Measurements from ENCODE around the gene RPGRIP1.
"Not testable (repeated sequence)": the region's sequence is repeated elsewhere in the genome, so short reads cannot be mapped to it uniquely, and the experiment has no call there.

The RPGRIP1 gene

DNA sequence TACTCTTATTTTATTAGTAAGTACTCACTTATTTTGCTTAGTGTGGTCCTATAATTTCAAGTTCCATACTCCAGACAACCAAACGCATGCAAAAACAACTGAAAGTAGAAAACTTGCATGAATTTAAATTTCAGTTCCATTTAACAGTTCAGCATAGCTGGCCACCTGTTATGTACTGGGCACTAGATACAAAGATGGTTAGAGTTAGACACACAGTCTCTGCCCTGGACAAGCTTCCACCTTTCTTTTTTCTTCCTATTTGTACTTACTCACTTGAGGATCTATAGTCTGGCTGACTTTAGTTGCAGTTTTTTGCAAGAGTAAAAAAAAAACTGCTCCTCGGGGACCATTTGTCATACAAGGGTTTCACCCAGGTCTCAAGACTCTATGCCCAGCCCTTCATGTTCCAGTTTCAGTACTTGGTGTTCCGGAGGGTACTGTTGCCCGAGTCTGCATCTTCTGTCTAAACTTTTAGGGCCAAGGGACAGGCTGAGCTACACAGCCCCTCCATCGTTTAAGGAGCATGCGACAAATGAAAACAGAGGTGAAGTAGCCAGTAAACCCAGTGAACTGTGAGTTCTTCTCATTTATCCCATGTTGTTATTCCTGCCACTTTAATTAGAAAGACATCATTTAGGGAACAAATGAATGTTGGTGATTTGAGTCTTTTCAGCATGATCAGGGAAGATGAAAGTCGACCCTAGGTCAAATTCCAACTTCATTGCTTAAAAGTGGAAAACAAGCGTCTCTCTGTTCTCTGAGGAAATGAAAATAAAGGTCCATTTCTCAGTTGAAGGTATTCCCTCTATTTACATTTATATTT, 22.3 kb downstream of the RPGRIP1 start:
- DNase-seq: no peak

DNA sequence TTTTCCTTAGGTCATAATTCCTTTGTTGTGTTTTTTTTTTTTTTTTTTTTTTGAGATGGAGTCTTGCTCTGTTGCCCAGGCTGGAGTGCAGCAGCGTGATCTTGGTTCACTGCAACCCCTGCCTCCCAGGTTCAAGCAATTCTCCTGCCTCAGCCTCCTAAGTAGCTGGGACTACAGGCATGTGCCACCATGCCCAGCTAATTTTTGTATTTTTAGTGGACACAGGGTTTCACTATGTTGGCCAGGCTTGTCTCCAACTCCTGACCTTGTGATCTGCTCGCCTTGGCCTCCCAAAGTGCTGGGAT, 22.9 kb downstream of the RPGRIP1 start:
- DNase-seq: not testable (repeated sequence)

DNA sequence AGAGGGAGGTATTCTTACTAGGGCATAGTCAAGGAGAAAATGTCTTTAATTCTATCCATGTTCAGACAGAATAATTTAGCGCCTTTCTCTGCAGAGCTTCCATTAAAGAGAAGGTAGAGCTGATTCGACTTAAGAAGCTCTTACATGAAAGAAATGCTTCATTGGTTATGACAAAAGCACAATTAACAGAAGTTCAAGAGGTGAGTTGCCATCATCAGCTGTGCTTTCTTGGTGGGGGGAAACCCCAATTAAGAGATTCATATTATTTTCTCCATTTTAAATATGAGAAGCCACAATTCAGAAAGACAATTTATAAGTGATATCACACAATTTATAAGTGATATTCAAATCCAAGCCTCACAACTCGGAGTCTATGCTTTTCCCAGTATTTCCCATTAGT, 27.8 kb downstream of the RPGRIP1 start:
- DNase-seq: no peak

DNA sequence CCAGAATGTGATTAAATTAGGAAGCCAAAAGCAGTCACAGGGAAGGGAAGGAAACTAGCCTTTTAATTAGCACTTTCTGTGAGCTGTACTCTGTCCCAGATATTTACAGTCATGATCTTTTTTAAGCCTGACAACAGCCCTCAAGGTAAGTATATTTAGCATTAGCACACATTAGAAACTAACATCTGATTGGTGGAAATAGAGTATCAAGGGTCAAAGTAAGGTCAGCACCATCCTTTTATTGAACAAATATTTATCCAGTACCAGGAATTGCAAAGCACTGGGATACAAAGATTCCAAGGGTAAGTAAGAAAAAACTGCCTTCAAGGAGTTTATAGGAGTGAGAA, 28.2 kb downstream of the RPGRIP1 start:
- peak in 1 of 3 experiments; percentile 78 for DNase-seq

DNA sequence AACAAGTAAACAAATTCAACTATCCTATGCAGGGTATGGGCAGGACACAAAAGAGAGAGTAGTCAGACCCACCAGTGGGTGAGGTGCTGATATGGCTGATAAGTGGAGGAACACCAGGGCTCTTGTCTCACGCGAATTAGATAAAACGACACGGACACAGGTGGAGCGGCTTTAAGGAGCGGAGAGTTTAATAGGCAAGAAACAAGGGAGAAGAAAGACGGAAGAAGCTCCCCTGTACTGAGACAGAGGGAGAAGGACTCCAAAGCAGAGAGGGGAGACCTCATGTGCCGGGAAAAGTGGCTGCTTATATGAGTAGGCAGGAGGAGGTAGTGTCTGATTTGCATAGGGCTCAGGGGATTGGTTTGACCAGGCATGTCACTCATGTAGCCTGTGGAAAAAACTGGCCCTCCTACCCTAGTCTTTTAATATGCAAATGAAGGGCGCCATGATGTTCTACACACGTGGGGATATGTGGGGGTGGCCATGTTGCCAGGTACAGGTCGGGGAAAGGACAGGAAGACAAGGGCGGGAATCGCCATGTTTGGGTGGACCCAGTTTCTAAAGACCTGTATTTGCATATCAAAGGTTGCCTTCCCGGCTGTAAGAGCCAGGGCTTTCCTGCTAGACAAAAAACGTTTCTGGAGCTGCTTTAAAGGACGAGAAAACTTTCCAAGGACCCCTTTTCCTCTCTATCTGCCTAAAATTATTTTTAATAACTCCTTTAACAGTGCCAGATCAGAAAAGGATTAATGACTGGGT, 28.8 kb downstream of the RPGRIP1 start:
- DNase-seq: peak; percentile 89 to 96 (median 96)

DNA sequence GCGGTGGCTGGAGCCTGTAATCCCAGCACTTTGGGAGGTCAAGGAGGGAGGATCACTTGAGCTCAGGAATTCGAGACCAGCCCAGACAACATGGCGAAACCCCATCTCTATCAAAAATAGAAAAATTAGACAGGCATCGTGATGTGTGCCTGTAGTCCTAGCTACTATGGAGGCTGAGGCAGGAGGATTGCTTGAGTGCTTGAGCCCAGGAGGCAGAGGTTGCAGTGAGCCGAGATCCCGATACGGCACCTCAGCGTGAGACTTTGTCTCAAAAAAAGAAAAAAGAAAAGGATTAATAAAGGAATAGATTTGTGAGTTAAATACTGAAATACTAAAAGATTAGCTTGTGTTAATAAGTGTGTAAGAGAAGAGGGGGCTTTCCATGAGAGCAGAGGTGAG, 29.4 kb downstream of the RPGRIP1 start:
- no peak for DNase-seq

DNA sequence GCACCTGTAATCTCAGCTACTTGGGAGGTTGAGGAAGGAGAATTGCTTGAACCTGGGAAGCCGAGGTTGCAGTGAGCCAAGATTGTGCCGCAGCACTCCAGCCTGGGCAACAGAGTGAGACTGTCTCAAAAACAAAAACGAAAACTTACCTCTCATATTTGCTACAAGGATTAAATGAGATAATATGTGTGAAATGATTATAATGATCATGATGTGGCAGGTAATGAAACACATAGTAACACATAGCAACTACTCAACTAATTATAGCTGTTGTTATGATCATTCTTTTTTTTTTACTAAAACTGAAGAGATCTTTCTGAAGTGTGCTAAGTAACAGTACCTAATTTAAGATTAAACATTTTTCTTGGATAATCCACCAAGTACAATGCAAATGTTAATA, 30.1 kb downstream of the RPGRIP1 start:
- no peak for DNase-seq

DNA sequence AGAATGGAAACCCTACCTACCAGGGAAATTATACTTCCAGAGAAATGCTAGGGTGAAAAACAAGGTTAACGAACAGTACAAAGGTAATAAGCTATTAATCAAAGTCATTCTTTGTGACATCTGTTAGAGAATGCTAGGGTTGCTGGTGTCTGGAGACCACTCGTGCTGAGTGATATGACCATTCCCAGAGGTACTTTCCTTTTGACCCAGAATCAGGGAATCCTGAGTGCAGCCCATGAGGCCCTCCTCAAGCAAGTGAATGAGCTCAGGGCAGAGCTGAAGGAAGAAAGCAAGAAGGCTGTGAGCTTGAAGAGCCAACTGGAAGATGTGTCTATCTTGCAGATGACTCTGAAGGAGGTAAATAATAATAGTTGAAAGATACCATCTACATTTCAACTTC, 31.7 kb downstream of the RPGRIP1 start:
- DNase-seq: no peak

DNA sequence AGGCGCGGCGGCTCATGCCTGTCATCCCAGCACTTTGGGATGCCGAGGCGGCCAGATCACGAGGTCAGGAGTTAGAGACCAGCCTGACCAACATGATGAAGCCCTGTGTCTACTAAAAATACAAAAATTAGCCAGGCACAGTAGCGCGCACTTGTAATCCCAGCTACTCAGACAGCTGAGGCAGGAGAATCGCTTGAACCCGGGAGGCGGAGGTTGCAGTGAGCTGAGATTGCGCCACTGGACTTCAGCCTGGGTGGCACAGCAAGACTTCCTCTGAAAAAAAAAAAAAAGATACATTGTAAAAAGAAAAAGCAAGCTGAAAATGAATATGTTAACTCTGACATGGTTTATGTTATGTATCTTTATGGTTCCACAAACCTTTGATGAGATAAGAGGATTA, 33.6 kb downstream of the RPGRIP1 start:
- no peak for DNase-seq

DNA sequence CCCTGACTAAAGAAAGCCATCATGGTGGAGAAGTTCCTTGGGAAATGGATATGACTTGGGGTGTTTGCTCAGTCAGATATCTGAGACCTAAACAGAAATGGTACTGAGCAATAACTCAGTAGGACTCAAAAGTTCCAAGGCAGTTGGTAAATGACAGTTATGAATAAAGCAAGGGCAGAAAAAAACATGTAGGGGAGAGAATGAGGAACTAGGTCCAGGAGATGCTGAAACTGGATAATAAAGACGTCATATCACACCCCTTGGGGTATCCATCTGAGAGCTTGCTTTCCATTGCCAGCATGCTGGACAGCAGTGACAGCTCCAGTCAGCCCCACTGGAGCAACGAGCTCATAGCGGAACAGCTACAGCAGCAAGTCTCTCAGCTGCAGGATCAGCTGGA, 37.5 kb downstream of the RPGRIP1 start:
- DNase-seq: no peak

DNA sequence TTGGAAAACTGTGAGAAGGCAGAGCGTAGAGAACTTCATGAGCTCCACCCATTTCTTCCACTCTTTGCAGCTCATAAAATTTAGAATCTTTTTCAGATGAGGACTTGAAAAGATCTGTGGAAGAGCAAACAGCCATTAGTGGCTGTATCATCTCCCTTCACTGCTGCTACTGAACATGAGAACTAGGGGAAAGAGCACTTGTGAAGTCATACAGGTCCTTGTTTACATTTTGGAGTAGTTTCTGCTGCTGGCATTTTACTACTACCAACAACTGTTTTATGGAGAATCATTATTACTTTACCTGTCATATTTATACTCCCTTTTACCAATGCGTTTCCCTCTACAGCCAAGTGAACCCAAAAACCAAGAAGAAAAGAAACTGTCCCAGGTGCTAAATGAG, 41.0 kb downstream of the RPGRIP1 start:
- DNase-seq: peak in 1 of 3 experiments; percentile 84

DNA sequence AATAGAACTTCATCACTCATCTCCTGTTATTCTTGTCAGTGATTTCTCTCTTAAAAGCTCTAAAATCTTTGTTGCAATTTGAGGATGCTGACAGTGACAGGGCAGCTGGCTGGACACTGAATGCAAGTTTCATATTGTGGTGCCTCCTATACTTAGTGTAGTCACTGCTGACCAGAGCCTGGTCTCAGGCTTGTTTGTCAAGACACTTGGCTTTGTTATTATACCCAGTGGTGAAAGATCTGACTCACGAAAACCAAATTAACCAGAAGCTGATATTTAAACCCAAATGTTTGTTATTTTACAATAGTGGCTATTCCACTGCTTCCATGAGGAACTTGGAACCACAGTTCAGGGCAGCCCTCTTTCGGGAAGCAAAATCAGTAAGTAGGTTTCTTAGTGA, 42.8 kb downstream of the RPGRIP1 start:
- DNase-seq: no peak

DNA sequence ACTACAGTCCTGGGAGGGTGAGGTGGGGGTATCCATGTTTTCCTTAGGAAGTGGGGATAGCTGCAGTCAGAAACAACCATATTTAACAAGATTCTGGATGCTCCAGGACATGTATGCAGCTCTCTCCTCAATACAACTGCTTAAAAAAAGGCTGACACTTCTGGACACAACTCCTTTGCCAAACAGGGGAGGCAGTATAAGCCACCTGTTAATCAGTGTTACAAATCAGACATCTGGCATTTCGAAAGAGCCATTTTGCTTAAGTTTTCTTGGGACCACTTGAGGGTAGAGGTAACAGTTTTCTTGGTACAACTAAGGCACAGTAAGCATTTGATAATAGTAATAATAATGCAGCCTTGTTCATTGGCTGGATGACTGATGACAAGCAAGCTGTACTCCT, 47.1 kb downstream of the RPGRIP1 start:
- DNase-seq: no peak

Data from NCI-H1417 (cell line).